GM18520 (cell line): Measurements from ENCODE around the gene DTHD1.

ENCODE experiments used
- ATAC-seq: cut with Tn5 transposase; IDR thresholded peaks from one replicate; pipeline ENCODE4 v1.9.1; 2021; ENCODE audit not compliant: unreplicated experiment

Gene DTHD1

GRCh38 chr4:36281384-36282106, at the start of gene DTHD1:
Gene DTHD1, plus strand, starts transcription at chr4:36281616. Its CDS starts 143 bp downstream, at chr4:36281759.
- no peak for ATAC-seq

- ATAC-seq = no peak
Observed at GRCh38 chr4:36233567-36234266, 47.7 kb upstream of the DTHD1 start.

GRCh38 chr4:36235306-36235705, 46.1 kb upstream of the DTHD1 start:
- ATAC-seq = no peak

- ATAC-seq = no peak
Observed at GRCh38 chr4:36236159-36236558, 45.3 kb upstream of the DTHD1 start.

GRCh38 chr4:36237366-36238313, 43.8 kb upstream of the DTHD1 start:
- ATAC-seq = no peak

GRCh38 chr4:36241771-36242170, 39.6 kb upstream of the DTHD1 start:
- peak; percentile 52 for ATAC-seq

GRCh38 chr4:36242629-36243354, 38.6 kb upstream of the DTHD1 start:
- no peak for ATAC-seq

GRCh38 chr4:36243355-36244256, 37.8 kb upstream of the DTHD1 start:
- ATAC-seq = no peak

- ATAC-seq = peak; percentile 59
Observed at GRCh38 chr4:36244257-36245082, 36.9 kb upstream of the DTHD1 start, which contains the start of gene ARAP2. Gene ARAP2, minus strand, starts transcription at chr4:36244514. Its CDS starts 15,028 bp downstream, at chr4:36229486.

GRCh38 chr4:36249610-36250009, 31.8 kb upstream of the DTHD1 start:
- no peak for ATAC-seq

GRCh38 chr4:36251983-36252382, 29.4 kb upstream of the DTHD1 start:
- no peak for ATAC-seq

- no peak for ATAC-seq
Observed at GRCh38 chr4:36254371-36254770, 27.0 kb upstream of the DTHD1 start.

GRCh38 chr4:36255577-36255976, 25.8 kb upstream of the DTHD1 start:
- ATAC-seq = peak; percentile 89

- no peak for ATAC-seq
Observed at GRCh38 chr4:36256398-36256891, 25.0 kb upstream of the DTHD1 start.

- ATAC-seq = no peak
Observed at GRCh38 chr4:36260731-36261130, 20.7 kb upstream of the DTHD1 start.

GRCh38 chr4:36264207-36264826, 17.1 kb upstream of the DTHD1 start:
- ATAC-seq = no peak

- ATAC-seq = no peak
Observed at GRCh38 chr4:36267486-36268268, 13.7 kb upstream of the DTHD1 start.
